ENCODE results near the gene NCKAP5. TPM values are rescaled to one million over a fixed set of nuclear protein-coding genes. Genes with fewer than 3 reads are reported as not detected.
"Not testable (repeated sequence)": the region's sequence is repeated elsewhere in the genome, so short reads cannot be mapped to it uniquely, and the experiment has no call there.

Gene NCKAP5
- total RNA-seq, 2 experiments from 2014 or later = not detected

DNA sequence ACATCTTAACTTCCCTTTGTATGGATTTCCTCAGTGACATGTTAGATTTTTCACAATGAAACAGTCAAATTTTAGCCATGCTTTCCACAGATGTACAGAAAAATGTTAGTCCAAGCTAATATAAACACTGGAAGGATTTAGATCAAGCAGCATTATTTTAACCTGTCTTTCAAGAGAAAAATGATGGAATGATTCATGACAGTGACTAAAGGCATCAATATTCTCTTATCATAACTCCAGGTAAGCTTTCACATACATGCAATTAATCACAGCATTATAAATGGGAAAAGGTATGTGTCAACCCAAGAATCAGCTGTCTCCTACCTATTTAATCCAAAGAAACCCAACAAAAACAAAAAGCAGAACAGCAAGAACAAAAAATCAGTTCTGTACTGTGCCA lies 92.7 kb downstream of the NCKAP5 start:
- POLR2A ChIA-PET = no interaction called here
- CTCF ChIA-PET = no interaction called here

- CTCF ChIA-PET, POLR2A ChIA-PET: not testable (repeated sequence)
Observed at GRCh38 chr2:133470446-133470845, 97.8 kb downstream of the NCKAP5 start.

DNA sequence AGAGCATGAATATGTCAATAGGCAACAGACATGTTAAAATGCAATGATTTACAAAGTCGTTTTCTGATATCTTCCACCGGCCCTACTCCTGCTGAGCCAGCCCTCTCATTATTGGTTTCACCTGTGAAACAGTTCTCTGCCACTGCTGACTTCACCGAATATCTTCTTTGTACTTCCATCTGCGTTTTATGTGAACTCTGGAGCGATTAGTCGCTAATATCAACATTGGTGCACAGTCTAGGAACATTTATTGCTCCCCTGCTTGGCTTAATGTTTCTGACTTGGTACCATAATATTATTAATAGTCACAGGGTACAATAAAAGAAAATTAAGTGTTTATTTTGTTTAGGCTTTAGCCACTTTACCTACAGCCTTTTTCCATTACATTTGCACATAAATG lies 105.5 kb downstream of the NCKAP5 start:
- POLR2A ChIA-PET = no interaction called here
- CTCF ChIA-PET = no interaction called here

GRCh38 chr2:133461484-133461883 lies 106.8 kb downstream of the NCKAP5 start:
- CTCF ChIA-PET = no interaction called here
- POLR2A ChIA-PET = no interaction called here

- ChIA-PET CTCF (no interaction called here), POLR2A (no interaction called here)
Observed at GRCh38 chr2:133459590-133459989, 108.7 kb downstream of the NCKAP5 start.

- CTCF ChIA-PET = no interaction called here
- POLR2A ChIA-PET = no interaction called here
Observed at GRCh38 chr2:133458280-133458679, 110.0 kb downstream of the NCKAP5 start.

DNA sequence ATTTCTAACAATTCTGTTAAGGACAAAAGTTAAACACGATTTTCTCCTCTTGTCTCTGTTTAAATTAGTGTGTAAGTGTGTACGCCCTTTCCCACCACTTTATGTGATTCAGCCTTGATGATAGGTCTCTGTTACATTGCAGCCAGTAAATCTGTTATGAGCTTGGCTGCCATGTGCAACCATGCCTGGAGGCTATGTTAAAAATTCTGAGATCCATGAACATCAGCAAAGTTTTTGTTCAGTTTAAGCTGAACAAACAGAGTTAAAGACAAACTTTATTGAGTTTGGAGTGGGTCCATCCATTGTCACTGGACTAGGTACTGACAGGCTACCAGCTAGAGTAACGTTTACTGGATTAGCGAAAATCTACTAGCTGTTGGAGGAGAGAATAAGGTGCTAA lies 110.4 kb downstream of the NCKAP5 start:
- ChIA-PET CTCF (no interaction called here), POLR2A (no interaction called here)

GRCh38 chr2:133456971-133457370 lies 111.3 kb downstream of the NCKAP5 start:
- ChIA-PET POLR2A (no interaction called here), CTCF (no interaction called here)

- ChIA-PET CTCF (no interaction called here), POLR2A (no interaction called here)
Observed at GRCh38 chr2:133456156-133456555, 112.1 kb downstream of the NCKAP5 start.

DNA sequence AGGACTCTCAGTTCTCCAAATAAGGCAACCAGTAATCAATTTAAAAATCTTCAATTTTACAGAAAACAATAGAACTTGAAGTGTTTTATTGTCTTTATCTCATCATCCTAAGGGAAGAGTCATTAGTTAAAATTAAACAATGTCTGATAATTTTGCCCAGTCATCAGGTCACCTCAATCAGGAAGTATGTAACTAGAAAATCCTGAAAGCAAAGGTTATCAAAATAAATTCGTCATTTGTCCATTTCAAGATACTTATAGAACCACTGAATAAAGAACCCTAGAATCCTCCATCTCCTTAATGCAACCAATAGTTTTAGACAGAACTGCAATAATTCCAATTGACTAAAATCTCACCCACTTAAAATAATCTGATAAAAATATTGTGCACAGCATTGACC lies 115.2 kb downstream of the NCKAP5 start:
- ChIA-PET POLR2A (no interaction called here), CTCF (no interaction called here)

- ChIA-PET POLR2A (no interaction called here), CTCF (no interaction called here)
Observed at GRCh38 chr2:133452583-133452982, 115.7 kb downstream of the NCKAP5 start.

DNA sequence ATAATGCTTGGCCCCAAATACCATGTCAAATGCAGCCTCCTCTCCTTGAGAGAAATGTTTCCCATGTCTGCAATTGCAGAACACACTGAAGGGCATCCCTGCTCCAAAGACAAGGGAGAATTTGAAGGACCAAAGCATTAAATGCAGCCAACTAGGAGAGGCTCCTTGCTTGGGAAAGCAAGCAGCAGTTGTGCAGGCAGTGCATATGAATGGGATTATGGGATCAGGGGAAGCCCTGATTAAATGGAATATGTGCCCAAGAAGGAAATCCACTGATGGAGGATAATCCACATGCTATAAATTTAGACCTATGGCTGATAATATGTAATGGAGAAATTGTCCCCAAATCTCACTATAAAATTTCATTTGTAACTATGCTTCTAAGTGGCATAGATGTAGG lies 116.1 kb downstream of the NCKAP5 start:
- ChIA-PET CTCF (no interaction called here), POLR2A (no interaction called here)

- CTCF ChIA-PET = no interaction called here
- POLR2A ChIA-PET = no interaction called here
Observed at GRCh38 chr2:133448195-133448594, 120.1 kb downstream of the NCKAP5 start.

- ChIA-PET POLR2A (no interaction called here), CTCF (no interaction called here)
Observed at GRCh38 chr2:133447303-133447702, 121.0 kb downstream of the NCKAP5 start.

GRCh38 chr2:133444465-133444864 lies 123.8 kb downstream of the NCKAP5 start:
- POLR2A ChIA-PET = no interaction called here
- CTCF ChIA-PET = no interaction called here

DNA sequence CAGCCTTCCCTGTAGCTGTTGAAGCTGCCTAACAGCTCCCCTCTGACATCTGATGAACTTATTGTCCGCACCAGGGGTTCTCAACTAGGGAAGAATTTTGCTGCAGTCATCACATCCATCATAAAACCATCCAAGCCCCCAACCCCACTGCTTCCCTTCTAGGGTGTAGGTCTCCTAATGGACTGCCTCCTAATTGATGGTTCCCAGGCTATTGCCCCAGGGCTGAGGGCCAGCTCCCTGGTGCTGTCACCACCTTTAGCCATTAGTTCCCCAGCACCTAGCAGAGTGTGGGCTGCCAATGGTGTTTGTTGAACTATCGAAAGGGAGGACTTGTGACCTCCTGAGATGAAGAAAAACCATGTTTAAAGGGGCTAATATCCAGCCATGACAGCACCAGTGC lies 125.9 kb downstream of the NCKAP5 start:
- POLR2A ChIA-PET = no interaction called here
- CTCF ChIA-PET = no interaction called here

DNA sequence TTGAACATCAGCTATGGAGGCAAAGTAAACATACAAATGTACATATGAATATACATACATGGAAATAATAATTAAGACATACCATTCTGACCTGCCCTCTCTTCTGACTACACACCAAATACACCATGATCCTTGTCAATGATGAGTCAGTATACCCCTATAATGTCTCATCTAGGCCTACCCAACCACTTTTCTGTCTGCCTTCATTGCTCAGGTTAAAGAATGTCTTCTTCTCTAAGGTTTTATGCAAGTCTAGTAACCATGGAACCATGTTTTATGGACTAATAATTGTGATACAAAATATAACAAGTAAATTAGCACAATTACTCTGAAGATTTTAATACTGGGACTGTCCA lies 128.7 kb downstream of the NCKAP5 start:
- ChIA-PET POLR2A (no interaction called here), CTCF (no interaction called here)

GRCh38 chr2:133438848-133439564 lies 129.3 kb downstream of the NCKAP5 start:
- CTCF ChIA-PET = no interaction called here
- POLR2A ChIA-PET = no interaction called here

- ChIA-PET POLR2A (no interaction called here), CTCF (no interaction called here)
Observed at GRCh38 chr2:133438026-133438425, 130.2 kb downstream of the NCKAP5 start.

- CTCF ChIA-PET = no interaction called here
Observed at GRCh38 chr2:133437492-133437891, 130.8 kb downstream of the NCKAP5 start.

GRCh38 chr2:133434959-133435668 lies 133.1 kb downstream of the NCKAP5 start:
- ChIA-PET CTCF (no interaction called here), POLR2A (no interaction called here)

More at GRCh38 chr2:133437492-133437891, 130.8 kb downstream of the NCKAP5 start:
- POLR2A ChIA-PET = no interaction called here
